ENCODE data around the gene FER1L5.
A peak's percentile ranks its signal among the peaks of the same experiment; 100 is the strongest.

FER1L5 gene

DNA sequence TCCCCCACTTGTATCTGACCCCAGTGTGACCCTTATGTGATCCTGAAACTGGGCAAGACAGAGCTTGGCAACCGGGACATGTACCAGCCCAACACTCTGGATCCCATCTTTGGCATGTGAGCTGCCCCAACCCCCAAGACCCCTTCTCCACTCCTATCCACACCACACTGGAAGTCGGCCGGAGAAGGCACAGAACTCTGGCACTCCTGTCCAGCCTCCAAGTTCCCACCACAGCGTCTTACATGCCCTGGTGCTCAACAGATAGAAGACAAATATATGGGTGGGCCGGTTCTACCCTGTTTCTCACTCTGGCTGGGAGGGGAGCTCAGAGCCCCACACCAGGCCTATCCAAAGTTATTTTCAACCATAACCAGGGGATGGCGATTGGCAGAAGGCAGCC is 56.5 kb downstream of the FER1L5 start:
- Mint-ChIP-seq H3K27me3 (no peaks in the 10 kb centered on the region), H3K27ac (ENCODE audit: low read depth) (no peak overlapping the region), H3K9me3 (no peaks in the 10 kb centered on the region), H3K4me1 (peaks cover 10% of the 10 kb centered on the region), H3K36me3 (ENCODE audit: insufficient read depth) (no peaks in the 10 kb centered on the region), H3K4me3 (no peak overlapping the region)
- DNase-seq (ENCODE audit: low spot score in 2 of 2) (no peak), ATAC-seq (replicated peaks; ENCODE audit: extremely low read depth, poor library complexity, severe bottlenecking) (no peak)

DNA sequence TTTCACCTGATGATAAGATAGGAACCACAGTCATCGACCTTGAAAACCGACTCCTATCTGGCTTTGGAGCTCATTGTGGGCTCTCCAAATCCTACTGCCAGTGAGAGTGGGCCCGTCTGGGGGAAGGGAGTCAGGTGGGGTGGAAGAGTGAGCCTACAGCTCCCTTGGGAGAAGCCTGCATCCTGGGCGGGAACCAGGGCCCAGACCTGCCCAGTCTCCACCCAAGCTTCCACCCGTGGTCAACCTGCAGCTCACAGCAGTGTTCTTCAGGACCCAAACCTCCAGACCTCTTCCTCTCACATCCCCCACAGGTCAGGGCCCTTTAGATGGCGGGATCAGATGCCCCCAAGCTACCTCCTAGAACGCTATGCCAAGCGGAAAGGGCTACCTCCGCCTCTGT is 57.1 kb downstream of the FER1L5 start:
- Mint-ChIP-seq H3K9me3 (no peaks in the 10 kb centered on the region), H3K27ac (ENCODE audit: low read depth) (peak overlapping the region; percentile 54), H3K4me3 (no peak overlapping the region), H3K4me1 (peaks cover 10% of the 10 kb centered on the region), H3K36me3 (ENCODE audit: insufficient read depth) (no peaks in the 10 kb centered on the region), H3K27me3 (no peaks in the 10 kb centered on the region)
- DNase-seq (ENCODE audit: low spot score in 2 of 2) (no peak), ATAC-seq (replicated peaks; ENCODE audit: extremely low read depth, poor library complexity, severe bottlenecking) (no peak)

DNA sequence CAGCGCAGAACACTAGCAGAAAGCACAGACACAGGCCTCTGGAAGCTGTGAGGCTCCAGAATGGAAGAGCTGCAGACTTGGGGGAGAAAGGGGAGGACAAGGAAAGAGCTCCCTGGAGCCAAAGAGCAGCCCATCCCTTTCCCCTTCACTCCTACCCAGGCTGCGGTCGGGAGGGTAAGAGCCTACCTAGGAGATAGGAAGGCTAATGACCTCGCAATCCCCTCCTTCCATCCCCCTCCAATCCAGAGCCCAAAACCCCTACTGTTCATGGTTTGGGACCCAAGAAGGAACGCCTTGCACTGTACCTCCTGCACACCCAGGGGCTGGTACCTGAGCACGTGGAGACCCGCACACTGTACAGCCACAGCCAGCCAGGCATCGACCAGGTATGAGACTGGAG is 57.5 kb downstream of the FER1L5 start:
- Mint-ChIP-seq H3K9me3 (no peaks in the 10 kb centered on the region), H3K36me3 (ENCODE audit: insufficient read depth) (no peaks in the 10 kb centered on the region), H3K27me3 (no peaks in the 10 kb centered on the region), H3K4me1 (peaks cover 10% of the 10 kb centered on the region), H3K27ac (ENCODE audit: low read depth) (peak overlapping the region; percentile 54), H3K4me3 (no peak overlapping the region)
- DNase-seq (ENCODE audit: low spot score in 2 of 2) (no peak), ATAC-seq (replicated peaks; ENCODE audit: extremely low read depth, poor library complexity, severe bottlenecking) (no peak)

DNA sequence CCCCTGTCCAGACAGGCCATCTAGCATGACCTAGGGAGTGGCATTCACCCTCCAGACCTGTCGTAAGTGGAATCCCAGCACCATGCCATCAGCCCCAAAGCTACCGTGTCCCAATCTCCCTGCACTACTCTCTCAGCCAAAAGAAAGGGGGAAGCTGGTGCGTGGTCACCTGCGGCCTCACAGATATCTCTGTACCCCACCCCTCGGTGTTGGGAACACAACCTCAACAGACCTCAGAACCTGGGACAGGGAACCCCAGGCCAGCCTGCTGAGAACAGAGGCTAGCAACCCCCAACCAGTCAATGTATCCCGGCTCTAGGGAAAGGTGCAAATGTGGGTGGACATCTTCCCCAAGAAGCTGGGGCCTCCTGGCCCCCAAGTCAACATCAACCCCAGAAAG is 59.1 kb downstream of the FER1L5 start:
- H3K9me3 Mint-ChIP-seq: no peaks in the 10 kb centered on the region
- H3K4me3 Mint-ChIP-seq: no peak overlapping the region
- peaks cover 7% of the 10 kb centered on the region for H3K36me3 Mint-ChIP-seq (ENCODE audit: insufficient read depth)
- H3K27ac Mint-ChIP-seq (ENCODE audit: low read depth): no peak overlapping the region
- no peaks in the 10 kb centered on the region for H3K27me3 Mint-ChIP-seq
- DNase-seq (ENCODE audit: low spot score in 2 of 2) (no peak), ATAC-seq (replicated peaks; ENCODE audit: extremely low read depth, poor library complexity, severe bottlenecking) (no peak)
- H3K4me1 Mint-ChIP-seq: peaks cover 10% of the 10 kb centered on the region

DNA sequence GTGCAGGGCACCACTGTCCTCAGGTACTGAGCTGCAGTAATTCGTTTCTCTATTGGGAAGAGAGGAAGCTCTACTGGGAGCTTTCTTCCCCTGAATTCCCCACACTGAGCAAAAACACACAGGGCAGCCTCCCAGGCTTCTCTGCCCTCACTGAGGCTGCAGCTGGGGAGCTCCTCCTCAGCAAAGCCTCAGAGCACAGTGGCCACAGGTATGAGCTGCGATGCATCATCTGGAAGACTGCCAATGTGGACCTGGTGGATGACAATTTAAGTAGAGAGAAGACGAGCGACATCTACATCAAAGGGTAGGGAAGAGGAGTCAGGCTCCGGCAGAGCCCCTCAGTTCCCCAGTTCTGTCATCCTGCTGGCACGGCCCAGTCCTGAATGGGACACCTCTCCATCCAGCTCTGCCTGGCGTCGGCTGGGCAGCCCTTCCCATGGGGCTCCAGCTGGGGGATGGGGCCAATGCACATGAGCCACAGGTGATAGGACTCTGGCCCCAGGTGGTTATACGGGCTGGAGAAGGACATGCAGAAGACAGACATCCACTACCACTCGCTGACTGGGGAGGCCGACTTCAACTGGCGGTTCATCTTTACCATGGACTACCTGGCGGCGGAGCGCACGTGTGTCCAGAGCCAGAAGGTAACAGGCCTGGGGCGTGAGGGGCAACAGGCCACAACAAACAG is 59.7 kb downstream of the FER1L5 start:
- Mint-ChIP-seq H3K36me3 (ENCODE audit: insufficient read depth) (peaks cover 12% of the 10 kb centered on the region), H3K27me3 (no peaks in the 10 kb centered on the region), H3K27ac (ENCODE audit: low read depth) (no peak overlapping the region), H3K4me3 (no peak overlapping the region), H3K9me3 (no peaks in the 10 kb centered on the region), H3K4me1 (peaks cover 10% of the 10 kb centered on the region)
- ATAC-seq (replicated peaks; ENCODE audit: extremely low read depth, poor library complexity, severe bottlenecking): no peak
- no peak for DNase-seq (ENCODE audit: low spot score in 2 of 2)

DNA sequence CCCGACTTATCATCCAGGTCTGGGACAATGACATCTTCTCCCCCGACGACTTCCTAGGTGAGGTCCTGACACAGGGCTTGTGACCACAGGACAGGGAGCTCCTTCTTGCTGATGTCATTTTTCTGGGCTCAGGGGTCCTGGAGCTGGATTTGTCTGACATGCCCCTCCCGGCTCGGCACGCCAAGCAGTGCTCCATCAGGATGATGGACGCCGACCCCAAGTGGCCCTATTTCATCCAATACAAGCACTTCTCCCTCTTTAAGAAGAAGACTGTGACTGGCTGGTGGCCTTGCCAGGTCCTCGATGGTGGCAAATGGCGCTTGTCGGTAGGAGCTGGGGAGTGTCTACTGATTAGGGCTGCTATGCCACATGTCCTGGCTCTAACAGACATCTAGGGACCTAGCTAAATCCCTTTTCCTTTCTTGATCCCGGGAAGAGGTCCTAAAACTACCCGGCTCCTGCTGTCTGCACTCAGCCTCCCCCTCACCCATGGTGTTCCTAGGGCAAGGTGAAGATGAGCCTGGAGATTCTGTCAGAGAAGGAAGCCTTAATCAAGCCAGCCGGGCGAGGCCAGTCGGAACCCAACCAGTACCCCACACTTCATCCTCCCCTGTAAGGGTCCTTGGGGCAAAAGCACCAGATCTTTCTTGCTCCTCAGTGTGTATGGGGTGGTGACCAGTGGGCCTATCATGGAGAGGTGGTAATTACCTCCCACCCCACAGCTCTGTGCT is 60.6 kb downstream of the FER1L5 start:
- H3K36me3 Mint-ChIP-seq (ENCODE audit: insufficient read depth): peaks cover 17% of the 10 kb centered on the region
- DNase-seq (ENCODE audit: low spot score in 2 of 2): no peak
- H3K4me1 Mint-ChIP-seq: peaks cover 10% of the 10 kb centered on the region
- ATAC-seq (replicated peaks; ENCODE audit: extremely low read depth, poor library complexity, severe bottlenecking): no peak
- H3K27ac Mint-ChIP-seq (ENCODE audit: low read depth): no peak overlapping the region
- H3K27me3 Mint-ChIP-seq: no peaks in the 10 kb centered on the region
- H3K4me3 Mint-ChIP-seq: no peak overlapping the region
- no peaks in the 10 kb centered on the region for H3K9me3 Mint-ChIP-seq

- ATAC-seq (replicated peaks; ENCODE audit: extremely low read depth, poor library complexity, severe bottlenecking): no peak
- H3K4me1 Mint-ChIP-seq: no peaks in the 10 kb centered on the region
- H3K36me3 Mint-ChIP-seq (ENCODE audit: insufficient read depth): peaks cover 28% of the 10 kb centered on the region
- no peaks in the 10 kb centered on the region for H3K9me3 Mint-ChIP-seq
- no peaks in the 10 kb centered on the region for H3K27me3 Mint-ChIP-seq
- DNase-seq (ENCODE audit: low spot score in 2 of 2): no peak
- no peak overlapping the region for H3K4me3 Mint-ChIP-seq
- H3K27ac Mint-ChIP-seq (ENCODE audit: low read depth): no peak overlapping the region
These were observed 68.4 kb downstream of the FER1L5 start for GRCh38 chr2:96710985-96711384.

DNA sequence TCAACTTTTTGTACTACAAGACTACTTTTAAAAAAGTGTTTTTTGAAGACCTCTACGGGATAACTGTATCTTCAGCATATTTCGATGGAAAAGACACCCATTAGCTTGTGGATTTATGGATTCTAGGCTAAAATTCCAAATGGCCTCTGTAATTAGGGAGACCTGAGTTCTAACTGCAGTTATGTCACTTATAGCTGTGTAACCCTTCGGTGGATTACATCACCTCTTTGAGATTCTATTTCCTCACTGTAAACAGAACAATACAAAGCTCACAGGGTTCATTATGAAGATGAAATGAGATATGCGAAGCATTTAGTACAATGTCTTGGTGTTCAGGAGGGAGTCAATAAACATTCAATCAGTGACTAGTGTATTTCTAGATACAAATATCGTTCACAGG is 73.1 kb downstream of the FER1L5 start:
- Mint-ChIP-seq H3K4me3 (no peak overlapping the region), H3K27ac (ENCODE audit: low read depth) (no peak overlapping the region), H3K27me3 (no peaks in the 10 kb centered on the region), H3K4me1 (peaks cover 5% of the 10 kb centered on the region), H3K9me3 (no peaks in the 10 kb centered on the region), H3K36me3 (ENCODE audit: insufficient read depth) (peaks cover 10% of the 10 kb centered on the region)
- DNase-seq (ENCODE audit: low spot score in 2 of 2) (no peak), ATAC-seq (replicated peaks; ENCODE audit: extremely low read depth, poor library complexity, severe bottlenecking) (no peak)

- Mint-ChIP-seq H3K4me1 (peaks cover 5% of the 10 kb centered on the region), H3K36me3 (ENCODE audit: insufficient read depth) (peaks cover 10% of the 10 kb centered on the region), H3K4me3 (no peak overlapping the region), H3K27me3 (no peaks in the 10 kb centered on the region), H3K9me3 (no peaks in the 10 kb centered on the region), H3K27ac (ENCODE audit: low read depth) (peak overlapping the region; percentile 38)
- ATAC-seq (replicated peaks; ENCODE audit: extremely low read depth, poor library complexity, severe bottlenecking) (no peak), DNase-seq (ENCODE audit: low spot score in 2 of 2) (no peak)
These were observed 73.8 kb downstream of the FER1L5 start for GRCh38 chr2:96716388-96716787.

- Mint-ChIP-seq H3K4me1 (no peaks in the 10 kb centered on the region), H3K27ac (ENCODE audit: low read depth) (no peak overlapping the region), H3K4me3 (no peak overlapping the region), H3K9me3 (no peaks in the 10 kb centered on the region), H3K27me3 (no peaks in the 10 kb centered on the region), H3K36me3 (ENCODE audit: insufficient read depth) (peaks cover 22% of the 10 kb centered on the region)
- ATAC-seq (replicated peaks; ENCODE audit: extremely low read depth, poor library complexity, severe bottlenecking): no peak
- no peak for DNase-seq (ENCODE audit: low spot score in 2 of 2)
These were observed 83.6 kb downstream of the FER1L5 start for GRCh38 chr2:96726131-96726530.

DNA sequence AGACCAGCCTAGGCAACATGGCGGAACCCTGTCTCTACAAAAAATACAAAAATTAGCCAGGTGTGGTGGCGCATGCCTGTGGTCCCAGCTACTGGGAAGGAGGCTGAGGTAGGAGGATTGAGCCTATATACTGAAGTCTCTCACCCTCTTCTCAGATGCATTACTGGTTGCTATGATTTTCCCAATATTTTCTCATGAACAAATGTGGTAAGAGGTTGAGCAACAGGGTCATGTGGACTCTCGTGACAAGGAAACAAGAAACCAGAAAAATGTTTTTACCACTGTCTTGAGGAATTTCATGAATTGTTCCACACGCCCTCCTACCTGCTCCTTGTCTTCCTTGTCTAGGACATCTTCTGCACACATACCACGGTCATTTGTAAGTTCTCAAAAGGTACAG is 84.9 kb downstream of the FER1L5 start:
- Mint-ChIP-seq H3K27me3 (no peaks in the 10 kb centered on the region), H3K36me3 (ENCODE audit: insufficient read depth) (peaks cover 26% of the 10 kb centered on the region), H3K4me3 (no peak overlapping the region), H3K9me3 (no peaks in the 10 kb centered on the region), H3K4me1 (no peaks in the 10 kb centered on the region), H3K27ac (ENCODE audit: low read depth) (no peak overlapping the region)
- DNase-seq (ENCODE audit: low spot score in 2 of 2) (no peak), ATAC-seq (replicated peaks; ENCODE audit: extremely low read depth, poor library complexity, severe bottlenecking) (no peak)

- Mint-ChIP-seq H3K4me3 (no peak overlapping the region), H3K27me3 (no peaks in the 10 kb centered on the region), H3K9me3 (no peaks in the 10 kb centered on the region), H3K4me1 (peaks cover 4% of the 10 kb centered on the region), H3K27ac (ENCODE audit: low read depth) (no peak overlapping the region), H3K36me3 (ENCODE audit: insufficient read depth) (peaks cover 31% of the 10 kb centered on the region)
- no peak for ATAC-seq (replicated peaks; ENCODE audit: extremely low read depth, poor library complexity, severe bottlenecking)
- no peak for DNase-seq (ENCODE audit: low spot score in 2 of 2)
These were observed 87.2 kb downstream of the FER1L5 start for GRCh38 chr2:96729748-96730147.

DNA sequence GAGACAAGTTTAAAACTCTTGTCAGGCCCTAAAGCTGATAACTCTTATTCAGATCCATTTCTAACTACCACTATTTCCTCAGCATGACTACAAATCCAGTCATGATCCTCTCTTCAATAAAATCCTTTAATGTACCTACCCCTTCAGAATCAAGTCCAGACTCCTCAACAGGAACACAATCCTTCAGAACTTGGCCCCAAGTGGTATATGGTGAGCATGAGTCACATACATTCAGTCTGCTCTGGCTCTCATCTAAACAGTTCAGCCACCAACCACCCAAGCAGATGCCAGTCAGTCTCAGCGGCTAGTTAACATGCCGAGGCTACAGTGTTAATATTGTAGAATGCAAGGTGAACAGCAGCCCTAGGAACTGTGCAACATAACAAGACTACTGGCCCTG is 87.6 kb downstream of the FER1L5 start:
- no peak for DNase-seq (ENCODE audit: low spot score in 2 of 2)
- H3K27me3 Mint-ChIP-seq: no peaks in the 10 kb centered on the region
- H3K27ac Mint-ChIP-seq (ENCODE audit: low read depth): no peak overlapping the region
- ATAC-seq (replicated peaks; ENCODE audit: extremely low read depth, poor library complexity, severe bottlenecking): no peak
- H3K36me3 Mint-ChIP-seq (ENCODE audit: insufficient read depth): peaks cover 33% of the 10 kb centered on the region
- no peak overlapping the region for H3K4me3 Mint-ChIP-seq
- peaks cover 8% of the 10 kb centered on the region for H3K4me1 Mint-ChIP-seq
- H3K9me3 Mint-ChIP-seq: no peaks in the 10 kb centered on the region
